Prostate gland (tissue), 2 donors: ENCODE results near the gene NEGR1. TPM values are rescaled to one million over a fixed set of nuclear protein-coding genes. Genes with fewer than 3 reads are reported as not detected.

Source experiments
- DNase-seq: peaks from one replicate; pipeline ENCODE4 v3.0.0-alpha.2; 2019; ENCODE audit warnings: low spot score
- H3K27ac ChIP-seq, 2 donors: fragments of 200-600 bp; sonication (generic); 2 replicates each; pipeline ENCODE4 v1.5.1; 2017 to 2019
- H3K27me3 ChIP-seq: fragments of 200-600 bp; sonication (generic); replicated peaks from 2 replicates; pipeline ENCODE4 v1.5.1; 2019; ENCODE audit not compliant: insufficient read depth
- H3K36me3 ChIP-seq, 2 donors: fragments of 200-600 bp; sonication (generic); 1 replicate in 1 of 2; 2 replicates in 1 of 2; pipeline versions ENCODE4 v1.5.1 to v1.8.1; 2017 to 2019
- H3K4me1 ChIP-seq: fragments of 200-600 bp; sonication (generic); replicated peaks from 2 replicates; pipeline ENCODE4 v1.5.1; 2019
- H3K4me3 ChIP-seq, 2 donors: fragments of 200-600 bp; sonication (generic); 2 replicates each; pipeline ENCODE4 v1.5.1; 2017 to 2019
- H3K9me3 ChIP-seq: fragments of 200-600 bp; sonication (generic); 2 replicates; pipeline ENCODE4 v1.5.1; 2017
- POLR2A ChIP-seq: fragments of 450-650 bp; IDR thresholded peaks from one replicate; pipeline ENCODE4 v1.6.1; 2016; ENCODE audit warnings: antibody characterized with exemption, mild to moderate bottlenecking
- POLR2AphosphoS5 ChIP-seq: sonication (generic); formaldehyde crosslinking; IDR thresholded peaks from one replicate; pipeline ENCODE4 v1.6.1; 2017; ENCODE audit warnings: antibody characterized with exemption
- WGBS: methylation state at CpG from one replicate; pipeline ENCODE4 v1.1.5; 2018; 5-methylcytosine and 5-hydroxymethylcytosine counted together
- intact Hi-C: fragments of 100-400 bp; cut with DNase I; formaldehyde crosslinking; loops from one replicate; pipeline ENCODE4 v1.14.2; 2022
- total RNA-seq, 2 donors: library from RNA; depleted of rRNA; stranded (reverse); fragments of >200 nt; gene quantifications; one replicate each; pipeline ENCODE4 v1.1.0, GENCODE V29; 2016
- TF ChIP-seq, protein P1 (sequence below), 4 experiments: fragments of 200-600 bp in 2 of 4; fragments of 450-650 bp in 2 of 4; sonication (generic) in 2 of 4; IDR thresholded peaks; 1 replicate in 3 of 4; 2 replicates in 1 of 4; pipeline ENCODE4 v1.5.1; 2016 to 2019; ENCODE audit warnings: antibody characterized with exemption in 4 of 4, mild to moderate bottlenecking in 2 of 4, moderate library complexity in 2 of 4

The NEGR1 gene
- total RNA-seq, 2 donors from 2014 or later: 2.3 to 7.6 TPM

DNA sequence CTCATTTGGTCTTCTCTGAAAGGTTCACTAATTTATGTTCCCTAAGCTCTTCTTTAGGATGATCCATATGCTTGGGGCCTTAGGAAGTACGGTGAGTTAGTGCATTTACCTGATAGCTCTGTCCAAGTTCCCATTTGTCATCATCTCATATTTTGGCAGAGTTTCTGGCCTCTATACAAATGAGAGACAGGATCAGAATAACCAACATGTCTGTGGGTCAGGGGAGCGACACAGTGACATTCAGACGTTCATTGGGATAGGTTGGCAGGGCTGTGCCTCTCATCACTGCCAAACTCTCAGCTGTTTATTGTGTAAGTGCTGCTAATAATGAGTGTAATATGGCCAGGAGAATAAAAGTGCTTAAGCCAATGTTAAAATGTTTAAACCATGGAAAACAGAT is 640.4 kb downstream of the NEGR1 start:
- Histone ChIP-seq H3K27me3 (no peaks in the 10 kb centered on the region), H3K36me3 (no peaks in the 10 kb centered on the region), H3K9me3 (no peaks in the 10 kb centered on the region), H3K4me1 (no peaks in the 10 kb centered on the region), H3K4me3 (no peak overlapping the region), H3K27ac (no peak overlapping the region)
- 41% methylated on average over 3 of the region's 3 CpGs for WGBS
- intact Hi-C loops: no loop called here
- DNase-seq: no peak
- TF ChIP-seq POLR2A (no peak), POLR2AphosphoS5 (no peak)
- TF ChIP-seq, protein P1, sequence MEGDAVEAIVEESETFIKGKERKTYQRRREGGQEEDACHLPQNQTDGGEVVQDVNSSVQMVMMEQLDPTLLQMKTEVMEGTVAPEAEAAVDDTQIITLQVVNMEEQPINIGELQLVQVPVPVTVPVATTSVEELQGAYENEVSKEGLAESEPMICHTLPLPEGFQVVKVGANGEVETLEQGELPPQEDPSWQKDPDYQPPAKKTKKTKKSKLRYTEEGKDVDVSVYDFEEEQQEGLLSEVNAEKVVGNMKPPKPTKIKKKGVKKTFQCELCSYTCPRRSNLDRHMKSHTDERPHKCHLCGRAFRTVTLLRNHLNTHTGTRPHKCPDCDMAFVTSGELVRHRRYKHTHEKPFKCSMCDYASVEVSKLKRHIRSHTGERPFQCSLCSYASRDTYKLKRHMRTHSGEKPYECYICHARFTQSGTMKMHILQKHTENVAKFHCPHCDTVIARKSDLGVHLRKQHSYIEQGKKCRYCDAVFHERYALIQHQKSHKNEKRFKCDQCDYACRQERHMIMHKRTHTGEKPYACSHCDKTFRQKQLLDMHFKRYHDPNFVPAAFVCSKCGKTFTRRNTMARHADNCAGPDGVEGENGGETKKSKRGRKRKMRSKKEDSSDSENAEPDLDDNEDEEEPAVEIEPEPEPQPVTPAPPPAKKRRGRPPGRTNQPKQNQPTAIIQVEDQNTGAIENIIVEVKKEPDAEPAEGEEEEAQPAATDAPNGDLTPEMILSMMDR (IDR thresholded peaks at IDR 0.05): no peak

DNA sequence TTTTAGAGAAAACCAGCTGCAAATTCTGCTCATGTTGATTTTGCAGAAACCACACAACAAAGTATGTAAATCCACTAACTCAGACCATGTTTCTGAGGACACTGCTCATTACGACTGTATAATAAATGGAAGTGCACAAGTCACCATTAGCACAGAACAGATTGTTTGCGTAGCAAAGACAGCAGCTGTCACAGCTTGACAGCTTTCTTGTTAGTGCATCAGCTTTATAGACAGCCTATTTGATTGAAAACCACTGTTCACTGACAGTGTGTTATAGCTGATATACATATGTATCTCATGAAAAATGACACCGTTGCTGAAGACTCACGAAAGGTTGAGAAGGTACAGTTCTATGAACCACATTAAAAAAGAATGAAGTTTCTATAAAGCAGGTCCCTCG is 641.3 kb downstream of the NEGR1 start:
- no peak overlapping the region for H3K27ac ChIP-seq
- no peaks in the 10 kb centered on the region for H3K27me3 ChIP-seq
- TF ChIP-seq, protein P1 (IDR thresholded peaks at IDR 0.05): no peak
- no peak for TF ChIP-seq POLR2A
- no peak for TF ChIP-seq POLR2AphosphoS5
- no peaks in the 10 kb centered on the region for H3K4me1 ChIP-seq
- 88% methylated on average over 5 of the region's 5 CpGs for WGBS
- intact Hi-C loops: no loop called here
- H3K4me3 ChIP-seq: no peak overlapping the region
- H3K36me3 ChIP-seq: no peaks in the 10 kb centered on the region
- DNase-seq: no peak
- no peaks in the 10 kb centered on the region for H3K9me3 ChIP-seq

DNA sequence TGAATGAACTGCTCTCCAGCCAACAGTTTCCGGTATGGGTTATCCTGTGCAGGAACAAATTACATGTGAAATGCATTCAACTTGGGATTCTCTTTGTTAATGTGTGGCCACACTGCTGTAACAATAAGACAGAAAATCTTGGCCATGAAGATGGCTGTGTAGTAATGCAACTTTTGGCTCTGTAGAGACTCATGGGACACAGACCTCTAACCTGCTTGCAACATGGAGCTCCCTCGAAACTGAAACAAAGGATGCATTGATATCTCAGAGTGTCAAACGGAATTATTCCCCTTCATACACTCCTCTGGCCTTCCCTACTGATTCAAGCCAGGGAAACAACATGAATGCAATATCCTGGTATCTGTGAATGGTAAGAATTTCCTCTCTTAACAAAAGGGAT is 642.2 kb downstream of the NEGR1 start:
- WGBS: 88% methylated on average over 3 of the region's 3 CpGs
- H3K27ac ChIP-seq: no peak overlapping the region
- no peak for DNase-seq
- no peaks in the 10 kb centered on the region for H3K9me3 ChIP-seq
- H3K27me3 ChIP-seq: no peaks in the 10 kb centered on the region
- no peak for TF ChIP-seq POLR2AphosphoS5
- no peak for TF ChIP-seq POLR2A
- TF ChIP-seq, protein P1 (IDR thresholded peaks at IDR 0.05): no peak
- no peak overlapping the region for H3K4me3 ChIP-seq
- intact Hi-C loops: no loop called here
- no peaks in the 10 kb centered on the region for H3K4me1 ChIP-seq
- H3K36me3 ChIP-seq: no peaks in the 10 kb centered on the region

DNA sequence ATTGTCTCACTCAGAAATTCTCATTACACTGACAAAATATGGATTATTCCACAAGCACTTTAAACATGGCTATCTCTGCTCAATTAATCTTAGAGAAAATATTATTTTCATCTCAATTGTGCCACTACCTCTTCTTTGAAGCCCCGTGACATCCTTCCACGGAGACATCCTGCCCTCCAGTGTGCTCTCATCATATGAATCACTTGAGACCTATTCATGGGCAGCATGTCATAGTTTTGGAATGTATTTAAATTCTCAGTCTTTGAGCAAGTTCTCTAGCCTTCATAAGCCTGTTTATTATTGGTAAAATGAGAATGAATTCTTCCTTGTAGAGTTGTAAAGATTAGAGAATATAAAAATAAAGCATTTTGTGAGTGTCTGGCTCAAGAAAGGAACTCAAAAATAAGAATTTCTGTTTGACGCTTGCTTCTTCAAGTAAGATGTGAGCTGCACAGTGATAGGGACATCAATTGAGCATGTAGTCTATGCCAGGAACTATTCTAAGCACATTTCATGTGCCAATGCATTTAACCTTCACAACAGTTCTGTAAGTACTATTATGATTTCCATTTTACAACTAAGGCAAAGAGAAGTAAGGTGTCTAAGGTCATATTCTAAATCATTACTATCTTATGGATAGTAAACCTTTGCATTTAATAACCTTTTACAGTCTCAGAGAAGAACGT is 644.1 kb downstream of the NEGR1 start:
- H3K4me3 ChIP-seq: no peak overlapping the region
- WGBS: 78% methylated on average over 4 of the region's 4 CpGs
- TF ChIP-seq, protein P1 (IDR thresholded peaks at IDR 0.05): no peak
- TF ChIP-seq POLR2AphosphoS5: no peak
- TF ChIP-seq POLR2A: no peak
- DNase-seq: no peak
- no peaks in the 10 kb centered on the region for H3K9me3 ChIP-seq
- intact Hi-C loops: no loop called here
- H3K36me3 ChIP-seq: no peaks in the 10 kb centered on the region
- no peak overlapping the region for H3K27ac ChIP-seq
- H3K4me1 ChIP-seq: no peaks in the 10 kb centered on the region
- no peaks in the 10 kb centered on the region for H3K27me3 ChIP-seq

DNA sequence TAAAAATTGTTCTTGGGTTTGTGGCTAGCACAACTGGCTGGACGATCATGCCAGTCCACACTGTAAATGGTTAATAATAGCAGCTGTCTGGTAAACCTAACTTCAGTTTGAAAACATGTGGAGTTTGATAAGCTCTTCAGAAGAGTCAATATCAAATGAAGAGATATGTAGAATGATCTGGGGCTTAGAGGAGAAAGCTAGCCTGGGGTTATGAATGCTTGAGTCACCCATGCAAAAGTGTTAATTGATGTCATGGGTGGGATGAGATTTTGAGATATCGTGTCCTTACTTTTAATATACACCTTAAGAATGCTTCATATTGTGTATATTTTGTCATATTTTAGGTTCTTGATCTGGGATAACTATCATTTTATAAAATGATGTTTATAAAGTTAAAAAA is 646.8 kb downstream of the NEGR1 start:
- DNase-seq: no peak
- intact Hi-C loops: no loop called here
- Histone ChIP-seq H3K27ac (no peak overlapping the region), H3K4me1 (no peaks in the 10 kb centered on the region), H3K4me3 (no peak overlapping the region), H3K9me3 (no peaks in the 10 kb centered on the region), H3K27me3 (no peaks in the 10 kb centered on the region), H3K36me3 (no peaks in the 10 kb centered on the region)
- TF ChIP-seq POLR2AphosphoS5 (no peak), POLR2A (no peak)
- TF ChIP-seq, protein P1 (IDR thresholded peaks at IDR 0.05): no peak
- 96% methylated on average over 2 of the region's 2 CpGs for WGBS
